ENCODE data around the gene RAF1. TPM values are rescaled to one million over a fixed set of nuclear protein-coding genes. Genes with fewer than 3 reads are reported as not detected.
"Not testable (repeated sequence)": the region's sequence is repeated elsewhere in the genome, so short reads cannot be mapped to it uniquely, and the experiment has no call there.

The RAF1 gene
- total RNA-seq, 1 experiment from 2014 or later: 68.8 TPM

GRCh38 chr3:12627370-12627769 is 36.5 kb downstream of the RAF1 start:
- no peak for DNase-seq (ENCODE audit: low read depth, low spot score)
- in situ Hi-C loops (cut with HindIII; ENCODE audit: low pct_unique_long_range_greater_than_20kb, low sequenced_read_pairs): no loop called here
- CTCF ChIA-PET: no interaction called here
- Histone ChIP-seq H3K4me1 (ENCODE audit: control insufficient read depth, insufficient read depth, low read length) (peaks cover 17% of the 10 kb centered on the region), H3K27me3 (ENCODE audit: control insufficient read depth, insufficient read depth, low read length) (no peaks in the 10 kb centered on the region), H3K36me3 (ENCODE audit: control insufficient read depth, insufficient read depth, low read length) (no peaks in the 10 kb centered on the region), H3K9me3 (ENCODE audit: control insufficient read depth, insufficient read depth, low read depth, low read length) (no peaks in the 10 kb centered on the region), H3K4me3 (ENCODE audit: low read depth in 2 of 2, low read length in 2 of 2) (no peak overlapping the region), H3K27ac (ENCODE audit: low read length) (no peak overlapping the region)
- no peak for TF ChIP-seq CTCF (IDR thresholded peaks at IDR 0.05)
- no peak for TF ChIP-seq TCF7L2 (IDR thresholded peaks at IDR 0.05; ENCODE audit: low read depth, low read length)
- TF ChIP-seq REST (IDR thresholded peaks at IDR 0.05; ENCODE audit: insufficient read depth in 1 of 2, low read depth in 2 of 2, low read length in 1 of 2): no peak
- no peak for TF ChIP-seq SIN3A (IDR thresholded peaks at IDR 0.05; ENCODE audit: borderline replicate concordance, insufficient read depth, low read depth, low read length)
- no peak for TF ChIP-seq POLR2AphosphoS5 (IDR thresholded peaks at IDR 0.05; ENCODE audit: low read depth, low read length)
- POLR2A ChIA-PET: no interaction called here
- no peak for ATAC-seq
- intact Hi-C loops (cut with micrococcal nuclease; ENCODE audit: unreplicated experiment): no loop called here
- BruUV-seq (replicated peaks): no TSS peak

DNA sequence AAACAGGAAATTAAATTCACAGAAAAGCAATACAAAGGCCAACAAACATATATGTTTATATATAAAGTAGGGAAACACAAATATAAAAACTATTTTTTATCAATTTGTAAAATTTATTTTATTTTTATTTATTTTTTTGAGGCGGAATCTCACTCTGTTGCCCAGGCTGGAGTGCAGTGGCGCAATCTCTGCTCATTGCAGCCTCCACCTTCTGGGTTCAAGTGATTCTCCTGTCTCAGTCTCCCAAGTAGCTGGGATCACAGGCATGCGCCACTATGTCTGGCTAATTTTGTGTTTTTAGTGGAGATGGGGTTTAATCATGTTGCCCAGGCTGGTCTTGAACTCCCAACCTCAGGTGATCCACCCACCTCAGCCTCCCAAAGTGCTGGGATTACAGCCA is 39.0 kb downstream of the RAF1 start:
- POLR2A ChIA-PET; H3K4me3 ChIP-seq (ENCODE audit: low read depth in 2 of 2, low read length in 2 of 2); BruUV-seq (replicated peaks); intact Hi-C loops (cut with micrococcal nuclease; ENCODE audit: unreplicated experiment); ATAC-seq; H3K27ac ChIP-seq (ENCODE audit: low read length); H3K27me3 ChIP-seq (ENCODE audit: control insufficient read depth, insufficient read depth, low read length); H3K36me3 ChIP-seq (ENCODE audit: control insufficient read depth, insufficient read depth, low read length); DNase-seq (ENCODE audit: low read depth, low spot score); H3K9me3 ChIP-seq (ENCODE audit: control insufficient read depth, insufficient read depth, low read depth, low read length); H3K4me1 ChIP-seq (ENCODE audit: control insufficient read depth, insufficient read depth, low read length); in situ Hi-C loops (cut with HindIII; ENCODE audit: low pct_unique_long_range_greater_than_20kb, low sequenced_read_pairs): not testable (repeated sequence)
- CTCF ChIA-PET: interaction anchor here (0.6 kb wide), 1 partner anchor 111 kb away, joined by 6 read pairs; no protein-coding TSS in a partner anchor

DNA sequence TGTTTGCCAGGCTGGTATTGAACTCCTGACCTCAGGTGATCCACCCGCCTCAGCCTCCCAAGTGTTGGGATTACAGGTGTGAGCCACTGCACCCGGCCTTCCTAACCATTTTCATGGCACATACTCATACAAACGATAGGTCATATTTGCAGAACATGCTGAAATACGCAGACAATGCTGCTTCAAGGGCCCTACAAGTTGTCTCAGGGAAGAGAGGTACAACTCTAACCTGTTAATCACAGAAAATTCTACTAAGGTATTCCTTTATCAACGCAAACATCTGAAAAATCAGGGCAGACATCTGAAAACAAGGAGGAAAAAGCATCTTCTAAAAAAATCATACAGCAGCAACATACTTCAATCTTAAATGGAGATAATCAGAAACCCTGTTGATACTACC is 39.9 kb downstream of the RAF1 start:
- ATAC-seq: no peak
- in situ Hi-C loops (cut with HindIII; ENCODE audit: low pct_unique_long_range_greater_than_20kb, low sequenced_read_pairs): no loop called here
- TF ChIP-seq POLR2AphosphoS5 (IDR thresholded peaks at IDR 0.05; ENCODE audit: low read depth, low read length): no peak
- no peak for TF ChIP-seq SIN3A (IDR thresholded peaks at IDR 0.05; ENCODE audit: borderline replicate concordance, insufficient read depth, low read depth, low read length)
- no peak for TF ChIP-seq REST (IDR thresholded peaks at IDR 0.05; ENCODE audit: insufficient read depth in 1 of 2, low read depth in 2 of 2, low read length in 1 of 2)
- TF ChIP-seq TCF7L2 (IDR thresholded peaks at IDR 0.05; ENCODE audit: low read depth, low read length): no peak
- no peak for TF ChIP-seq CTCF (IDR thresholded peaks at IDR 0.05)
- no TSS peak for BruUV-seq (replicated peaks)
- H3K4me3 ChIP-seq (ENCODE audit: low read depth in 2 of 2, low read length in 2 of 2): no peak overlapping the region
- no peak overlapping the region for H3K27ac ChIP-seq (ENCODE audit: low read length)
- CTCF ChIA-PET: interaction anchor here (0.6 kb wide), 1 partner anchor 69 kb away, joined by 3 read pairs; no protein-coding TSS in a partner anchor
- no peaks in the 10 kb centered on the region for H3K27me3 ChIP-seq (ENCODE audit: control insufficient read depth, insufficient read depth, low read length)
- POLR2A ChIA-PET: no interaction called here
- no peaks in the 10 kb centered on the region for H3K36me3 ChIP-seq (ENCODE audit: control insufficient read depth, insufficient read depth, low read length)
- no peaks in the 10 kb centered on the region; the same call in 1 of the 2 replicates for H3K4me1 ChIP-seq (ENCODE audit: control insufficient read depth, insufficient read depth, low read length)
- intact Hi-C loops (cut with micrococcal nuclease; ENCODE audit: unreplicated experiment): no loop called here
- DNase-seq (ENCODE audit: low read depth, low spot score): no peak
- H3K9me3 ChIP-seq (ENCODE audit: control insufficient read depth, insufficient read depth, low read depth, low read length): no peaks in the 10 kb centered on the region
